Islet precursor cell (in vitro differentiated cells): ENCODE measurements around the gene OR6B1.
"Not testable (repeated sequence)": the region's sequence is repeated elsewhere in the genome, so short reads cannot be mapped to it uniquely, and the experiment has no call there.

Source experiments
- DNase-seq: peaks from one replicate; pipeline ENCODE4 v3.0.0-alpha.2; 2018

OR6B1 gene

DNA sequence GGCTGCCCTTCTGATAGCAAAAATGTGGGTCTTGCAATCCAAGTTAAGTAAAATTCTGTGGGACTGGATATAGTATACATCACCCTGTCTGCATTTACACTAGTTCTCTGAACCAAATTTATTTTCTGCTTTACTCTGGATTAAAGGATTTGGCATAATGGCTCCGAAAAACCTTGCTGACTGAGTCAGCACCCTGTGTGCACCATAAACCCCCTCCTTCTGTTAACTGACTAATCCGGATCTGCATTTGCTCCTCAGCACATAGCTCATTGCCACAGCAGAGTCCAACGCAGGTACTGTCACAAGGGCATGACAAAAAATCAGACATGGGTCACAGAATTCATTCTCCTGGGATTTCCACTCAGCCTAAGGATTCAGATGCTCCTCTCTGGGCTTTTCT is 50.0 kb downstream of the OR6B1 start:
- DNase-seq = peak; percentile 60

DNA sequence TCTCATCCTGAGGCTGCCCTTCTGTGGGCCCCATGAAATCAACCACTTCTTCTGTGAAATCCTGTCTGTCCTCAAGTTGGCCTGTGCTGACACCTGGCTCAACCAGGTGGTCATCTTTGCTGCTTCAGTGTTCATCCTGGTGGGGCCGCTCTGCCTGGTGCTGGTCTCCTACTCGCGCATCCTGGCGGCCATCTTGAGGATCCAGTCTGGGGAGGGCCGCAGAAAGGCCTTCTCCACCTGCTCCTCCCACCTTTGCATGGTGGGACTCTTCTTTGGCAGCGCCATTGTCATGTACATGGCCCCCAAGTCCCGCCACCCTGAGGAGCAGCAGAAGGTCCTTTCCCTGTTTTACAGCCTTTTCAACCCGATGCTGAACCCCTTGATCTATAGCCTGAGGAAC is 50.8 kb downstream of the OR6B1 start:
- not testable (repeated sequence) for DNase-seq

- peak; percentile 62 for DNase-seq
Observed at GRCh38 chr7:144057954-144058353, 57.8 kb downstream of the OR6B1 start.
